ENCODE data around the gene GALNS.

DNA sequence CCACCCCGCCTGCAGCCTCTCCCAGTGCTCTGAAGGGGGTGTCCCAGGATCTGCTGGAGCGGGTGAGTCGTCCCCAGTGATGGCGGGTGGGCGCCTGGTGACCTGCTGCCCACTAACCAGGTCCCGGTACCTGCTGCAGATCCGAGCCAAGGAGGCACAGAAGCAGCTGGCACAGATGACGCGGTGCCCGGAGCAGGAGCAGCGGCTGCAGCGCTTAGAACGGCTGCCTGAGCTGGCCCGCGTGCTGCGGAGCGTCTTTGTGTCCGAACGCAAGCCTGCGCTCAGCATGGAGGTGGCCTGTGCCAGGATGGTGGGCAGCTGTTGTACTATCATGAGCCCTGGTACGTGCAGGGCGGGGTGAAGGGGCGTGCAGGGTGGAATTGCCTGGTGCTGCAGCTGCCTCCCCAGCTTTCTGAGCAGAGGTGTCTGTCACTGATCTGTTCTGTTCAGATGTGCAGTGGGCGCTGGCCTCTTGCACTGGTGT, 49.6 kb downstream of the GALNS start:
- TF ChIP-seq POLR2AphosphoS5 (IDR thresholded peaks at IDR 0.05) (peak in 2 of 3 donors; percentile 32 to 62), POLR2A (IDR thresholded peaks at IDR 0.05) (no peak)
